Testis (tissue), 2 donors: Measurements from ENCODE around the gene TBK1.

Experiments used
- POLR2A ChIP-seq: fragments of 450-650 bp; IDR thresholded peaks from one replicate; pipeline ENCODE4 v1.6.1; 2017; ENCODE audit warnings: antibody characterized with exemption, mild to moderate bottlenecking, moderate library complexity
- TF ChIP-seq, protein P1 (sequence below), 3 experiments: fragments of 450-650 bp in 2 of 3; fragments of 200-600 bp in 1 of 3; sonication (generic) in 1 of 3; IDR thresholded peaks; one replicate each; pipeline ENCODE4 v1.5.1; 2016 to 2019; ENCODE audit warnings: antibody characterized with exemption in 3 of 3, mild to moderate bottlenecking in 2 of 3, moderate library complexity in 1 of 3

- TF ChIP-seq, protein P1, sequence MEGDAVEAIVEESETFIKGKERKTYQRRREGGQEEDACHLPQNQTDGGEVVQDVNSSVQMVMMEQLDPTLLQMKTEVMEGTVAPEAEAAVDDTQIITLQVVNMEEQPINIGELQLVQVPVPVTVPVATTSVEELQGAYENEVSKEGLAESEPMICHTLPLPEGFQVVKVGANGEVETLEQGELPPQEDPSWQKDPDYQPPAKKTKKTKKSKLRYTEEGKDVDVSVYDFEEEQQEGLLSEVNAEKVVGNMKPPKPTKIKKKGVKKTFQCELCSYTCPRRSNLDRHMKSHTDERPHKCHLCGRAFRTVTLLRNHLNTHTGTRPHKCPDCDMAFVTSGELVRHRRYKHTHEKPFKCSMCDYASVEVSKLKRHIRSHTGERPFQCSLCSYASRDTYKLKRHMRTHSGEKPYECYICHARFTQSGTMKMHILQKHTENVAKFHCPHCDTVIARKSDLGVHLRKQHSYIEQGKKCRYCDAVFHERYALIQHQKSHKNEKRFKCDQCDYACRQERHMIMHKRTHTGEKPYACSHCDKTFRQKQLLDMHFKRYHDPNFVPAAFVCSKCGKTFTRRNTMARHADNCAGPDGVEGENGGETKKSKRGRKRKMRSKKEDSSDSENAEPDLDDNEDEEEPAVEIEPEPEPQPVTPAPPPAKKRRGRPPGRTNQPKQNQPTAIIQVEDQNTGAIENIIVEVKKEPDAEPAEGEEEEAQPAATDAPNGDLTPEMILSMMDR (IDR thresholded peaks at IDR 0.05), result no peak
- no peak for TF ChIP-seq POLR2A
Observed at GRCh38 chr12:64549108-64549507, 97.2 kb downstream of the TBK1 start.
